Liver (tissue), 9 donors: ENCODE measurements around the gene HOXB2. TPM values are rescaled to one million over a fixed set of nuclear protein-coding genes. Genes with fewer than 3 reads are reported as not detected.

Experiments used
- DNase-seq: peaks from one replicate; pipeline ENCODE4 v3.0.0-alpha.2; 2017; ENCODE audit warnings: low spot score
- H3K27ac ChIP-seq, 2 donors: one replicate each; pipeline ENCODE4 v1.7.0; 2013; ENCODE audit warnings: inconsistent platforms in 2 of 2, low read length in 2 of 2, control low read depth in 1 of 2, low read depth in 1 of 2, mild to moderate bottlenecking in 1 of 2
- H3K27me3 ChIP-seq, 4 donors: one replicate each; pipeline versions ENCODE4 v1.6.1 to v1.7.0; 2013; ENCODE audit warnings: low read length in 3 of 4, inconsistent platforms in 1 of 4, mild to moderate bottlenecking in 1 of 4, moderate library complexity in 1 of 4; ENCODE audit not compliant: control insufficient read depth in 4 of 4, insufficient read depth in 4 of 4
- H3K36me3 ChIP-seq, 4 donors: one replicate each; pipeline versions ENCODE4 v1.6.1 to v1.7.0; 2013; ENCODE audit warnings: low read length in 3 of 4, mild to moderate bottlenecking in 3 of 4, low read depth in 1 of 4, moderate library complexity in 1 of 4; ENCODE audit not compliant: control insufficient read depth in 4 of 4, insufficient read depth in 3 of 4
- H3K4me1 ChIP-seq, 4 donors: one replicate each; pipeline versions ENCODE4 v1.6.1 to v1.7.0; 2013; ENCODE audit warnings: low read length in 3 of 4, mild to moderate bottlenecking in 3 of 4, moderate library complexity in 1 of 4; ENCODE audit not compliant: control insufficient read depth in 4 of 4, insufficient read depth in 4 of 4
- H3K4me3 ChIP-seq, 3 donors: one replicate each; pipeline versions ENCODE4 v1.6.1 to v1.7.0; 2013; ENCODE audit warnings: low read length in 3 of 3, control low read depth in 1 of 3, low read depth in 1 of 3, mild to moderate bottlenecking in 1 of 3
- H3K9ac ChIP-seq, 2 donors: one replicate each; pipeline ENCODE4 v1.7.0; 2013; ENCODE audit warnings: low read length in 2 of 2, mild to moderate bottlenecking in 2 of 2, moderate library complexity in 2 of 2, control low read depth in 1 of 2, low read depth in 1 of 2
- H3K9me3 ChIP-seq, 4 donors: one replicate each; pipeline versions ENCODE4 v1.6.1 to v1.7.0; 2013; ENCODE audit warnings: low read length in 3 of 4; ENCODE audit not compliant: control insufficient read depth in 4 of 4
- ATF3 ChIP-seq: IDR thresholded peaks from 2 replicates; pipeline ENCODE4 v1.6.1; 2016; ENCODE audit warnings: antibody characterized with exemption
- CTCF ChIP-seq: fragments of 150-350 bp; IDR thresholded peaks from 2 replicates; pipeline ENCODE4 v1.5.1; 2017; ENCODE audit warnings: improper control_type of control experiment, low read depth, low read length; ENCODE audit not compliant: missing input control
- EGR1 ChIP-seq, 2 donors: IDR thresholded peaks; 2 replicates each; pipeline ENCODE4 v1.6.1; 2016 to 2018; ENCODE audit warnings: antibody characterized with exemption in 2 of 2, low read depth in 2 of 2
- FOXA2 ChIP-seq: IDR thresholded peaks from 2 replicates; pipeline ENCODE4 v1.6.1; 2016; ENCODE audit warnings: antibody characterized with exemption
- GABPA ChIP-seq, 2 donors: IDR thresholded peaks in 1 of 2; conservative IDR thresholded peaks in 1 of 2; 2 replicates each; pipeline ENCODE4 v1.6.1; 2016; ENCODE audit warnings: antibody characterized with exemption in 2 of 2, mild to moderate bottlenecking in 1 of 2, moderate library complexity in 1 of 2
- HNF4A ChIP-seq, 2 donors: conservative IDR thresholded peaks; 2 replicates each; pipeline ENCODE4 v1.6.1; 2016; ENCODE audit warnings: antibody characterized with exemption in 2 of 2, mild to moderate bottlenecking in 2 of 2
- HNF4G ChIP-seq: IDR thresholded peaks from 2 replicates; pipeline ENCODE4 v1.6.1; 2016; ENCODE audit warnings: antibody characterized with exemption
- JUND ChIP-seq, 2 donors: IDR thresholded peaks; 2 replicates each; pipeline ENCODE4 v1.6.1; 2016; ENCODE audit warnings: antibody characterized with exemption in 2 of 2
- MAX ChIP-seq: IDR thresholded peaks from 2 replicates; pipeline ENCODE4 v1.6.1; 2016; ENCODE audit warnings: antibody characterized with exemption
- RAD21 ChIP-seq, 2 donors: IDR thresholded peaks; 2 replicates each; pipeline ENCODE4 v1.6.1; 2016; ENCODE audit warnings: antibody characterized with exemption in 2 of 2, mild to moderate bottlenecking in 2 of 2
- REST ChIP-seq: IDR thresholded peaks from 2 replicates; pipeline ENCODE4 v1.6.1; 2016; ENCODE audit warnings: antibody characterized with exemption, mild to moderate bottlenecking
- RXRA ChIP-seq, 2 donors: IDR thresholded peaks; 2 replicates each; pipeline ENCODE4 v1.6.1; 2017 to 2018; ENCODE audit warnings: antibody characterized with exemption in 2 of 2, mild to moderate bottlenecking in 1 of 2
- SP1 ChIP-seq: IDR thresholded peaks from 2 replicates; pipeline ENCODE4 v1.6.1; 2018; ENCODE audit warnings: antibody characterized with exemption, mild to moderate bottlenecking
- TAF1 ChIP-seq: conservative IDR thresholded peaks from 2 replicates; pipeline ENCODE4 v1.6.1; 2016; ENCODE audit warnings: antibody characterized with exemption, mild to moderate bottlenecking
- YY1 ChIP-seq: IDR thresholded peaks from 2 replicates; pipeline ENCODE4 v1.6.1; 2016; ENCODE audit warnings: antibody characterized with exemption, mild to moderate bottlenecking
- ZBTB33 ChIP-seq: IDR thresholded peaks from 2 replicates; pipeline ENCODE4 v1.6.1; 2016; ENCODE audit warnings: antibody characterized with exemption
- WGBS: extraction: QIAGEN DNeasy Blood & Tissue Kit; methylation state at CpG from one replicate; pipeline ENCODE4 v1.1.7; 2013; 5-methylcytosine and 5-hydroxymethylcytosine counted together
- polyA plus RNA-seq, 2 donors: library from polyadenylated mRNA; stranded (reverse) in 1 of 2; unstranded in 1 of 2; fragments of 200-250 nt in 1 of 2; fragments of >200 nt in 1 of 2; fragmentation: Nextera tagmentation in 1 of 2; extraction: Ambion mirVana in 1 of 2; gene quantifications; one replicate each; pipeline versions ENCODE4 v1.2.1 to v1.2.3, GENCODE V29; 2013 to 2015
- total RNA-seq, 2 donors: library from RNA; depleted of rRNA; stranded (reverse); fragments of >200 nt; gene quantifications; one replicate each; pipeline ENCODE4 v1.2.3, GENCODE V29; 2014
- donor health status: healthy.
- donor health status: healthy.
- donor health status: healthy.
- donor health status: healthy.
- donor health status: healthy.

Gene HOXB2
- total and polyA plus RNA-seq, 4 donors: 0.67 to 2.5 (median 1.8) TPM

- peaks cover 0 to 9% (median 3%) of the 10 kb centered on the region in 4 donors for H3K27me3 ChIP-seq
- H3K36me3 ChIP-seq: no peaks in the 10 kb centered on the region
- H3K4me3 ChIP-seq: peak overlapping the region in 1 of 3 donors; percentile 2
- H3K4me1 ChIP-seq: peaks cover 0 to 3% (median 0%) of the 10 kb centered on the region in 4 donors
- H3K27ac ChIP-seq: no peak overlapping the region
- H3K9ac ChIP-seq: no peak overlapping the region
- DNase-seq: no peak
- WGBS: 26% methylated on average over 7 of the region's 7 CpGs
- no peaks in the 10 kb centered on the region for H3K9me3 ChIP-seq
- TF ChIP-seq FOXA2 (no peak), JUND (IDR thresholded peaks at IDR 0.05) (no peak)
Measured at GRCh38 chr17:48513097-48513496, 31.8 kb downstream of the HOXB2 start.

- no peaks in the 10 kb centered on the region for H3K9me3 ChIP-seq
- 85% methylated on average over 7 of the region's 7 CpGs for whole genome bisulfite sequencing
Measured at GRCh38 chr17:48510761-48511604, 33.9 kb downstream of the HOXB2 start.

More at GRCh38 chr17:48510761-48511604, 33.9 kb downstream of the HOXB2 start:
- no peak overlapping the region for H3K4me3 ChIP-seq
- no peak overlapping the region for H3K9ac ChIP-seq
- no peak overlapping the region for H3K27ac ChIP-seq
- peaks cover 0 to 6% (median 3%) of the 10 kb centered on the region in 4 donors for H3K27me3 ChIP-seq
- TF ChIP-seq YY1 (no peak), HNF4G (no peak), ZBTB33 (no peak), RXRA (IDR thresholded peaks at IDR 0.05) (no peak), RAD21 (IDR thresholded peaks at IDR 0.05) (no peak), SP1 (no peak), CTCF (no peak), GABPA (IDR thresholded peaks at IDR 0.05 in 1 of 2, conservative IDR thresholded peaks at IDR 0.05 in 1 of 2) (no peak), HNF4A (conservative IDR thresholded peaks at IDR 0.05) (no peak), EGR1 (IDR thresholded peaks at IDR 0.05; ENCODE audit: low read depth in 2 of 2) (no peak), REST (no peak), ATF3 (no peak), TAF1 (no peak), MAX (no peak)
- H3K4me1 ChIP-seq: peaks cover 0 to 3% (median 0%) of the 10 kb centered on the region in 4 donors
- no peaks in the 10 kb centered on the region for H3K36me3 ChIP-seq
- DNase-seq: no peak
